GM12878 (cell line): ENCODE data around the gene IL12B. TPM values are rescaled to one million over a fixed set of nuclear protein-coding genes. Genes with fewer than 3 reads are reported as not detected.

Source experiments
- ATAC-seq: fragments of 200-7000 bp; cut with Tn5 transposase; 3 replicates; pipeline ENCODE4 v1.9.1; 2020; ENCODE audit warnings: mild to moderate bottlenecking, moderate library complexity
- BruUV-seq: library from RNA; stranded (reverse); fragments of 400-500 nt; replicated peaks from 2 replicates; lab custom pipeline; 2021; lab: Mats Ljungman, UMichigan
- CTCF ChIA-PET: fragments of 300-600 bp; sonication (Branson Sonifier 250); formaldehyde crosslinking; extraction: SDS; loops from one replicate; lab custom pipeline; 2021; ENCODE audit warnings: inconsistent platforms; lab: Yijun Ruan, JAX
- POLR2A ChIA-PET: fragments of 350-600 bp; formaldehyde crosslinking; extraction: SDS; loops from one replicate; lab custom pipeline; 2021; ENCODE audit warnings: inconsistent platforms; lab: Charles Lee
- RAD21 ChIA-PET: fragments of 300-600 bp; sonication (Branson Sonifier 250); formaldehyde crosslinking; loops from one replicate; lab custom pipeline; 2023; ENCODE audit warnings: antibody characterized with exemption; ENCODE audit not compliant: unreplicated experiment; lab: Charles Lee
- SMC1A ChIA-PET: fragments of 300-600 bp; sonication (Branson Sonifier 250); formaldehyde crosslinking; loops from one replicate; lab custom pipeline; 2023; ENCODE audit not compliant: unreplicated experiment, uncharacterized antibody; lab: Charles Lee
- DNase-seq: peaks from one replicate; pipeline ENCODE4 v3.0.0-alpha.2; 2011; ENCODE audit warnings: low read depth, low spot score
- FAIRE-seq: peaks from 3 replicates; lab custom pipeline; 2011; peaks lifted over from hg19 to GRCh38; lab: Jason Lieb, UNC
- H2AFZ ChIP-seq: 2 replicates; pipeline ENCODE4 v1.6.0; 2011; ENCODE audit warnings: low read depth, low read length, control low read depth; ENCODE audit not compliant: control insufficient read depth
- H3K27ac ChIP-seq: 2 replicates; pipeline ENCODE4 v1.5.1; 2011; ENCODE audit warnings: control low read depth; ENCODE audit not compliant: control insufficient read depth, insufficient read depth
- H3K27me3 ChIP-seq, 2 experiments: replicated peaks in 1 of 2; 2 replicates each; pipeline versions ENCODE4 v1.6.0 to v1.6.1; 2011; ENCODE audit warnings: low read length in 1 of 2; ENCODE audit not compliant: control insufficient read depth in 2 of 2, insufficient read depth in 2 of 2
- H3K36me3 ChIP-seq, 2 experiments: 2 replicates each; pipeline ENCODE4 v1.5.1; 2011; ENCODE audit warnings: low read length in 1 of 2; ENCODE audit not compliant: control insufficient read depth in 2 of 2, insufficient read depth in 2 of 2
- H3K4me1 ChIP-seq: 2 replicates; pipeline ENCODE4 v1.6.1; 2011; ENCODE audit warnings: mild to moderate bottlenecking, low read length, moderate library complexity, mixed read lengths; ENCODE audit not compliant: control insufficient read depth, insufficient read depth
- H3K4me2 ChIP-seq: 2 replicates; pipeline ENCODE4 v1.6.0; 2011; ENCODE audit warnings: control low read depth; ENCODE audit not compliant: control insufficient read depth, insufficient read depth
- H3K4me3 ChIP-seq: fragments of 200-600 bp; sonication (generic); 2 replicates; pipeline ENCODE4 v1.5.1; 2016
- H3K79me2 ChIP-seq: 2 replicates; pipeline ENCODE4 v1.6.0; 2011; ENCODE audit warnings: low read length; ENCODE audit not compliant: control insufficient read depth, insufficient read depth
- H3K9ac ChIP-seq: 2 replicates; pipeline ENCODE4 v1.8.0; 2011; ENCODE audit warnings: low read length, control low read depth, mixed read lengths; ENCODE audit not compliant: control insufficient read depth, insufficient read depth
- H3K9me3 ChIP-seq: replicated peaks from 3 replicates; pipeline ENCODE4 v1.5.1; 2011; ENCODE audit warnings: mild to moderate bottlenecking, low read length; ENCODE audit not compliant: control insufficient read depth, insufficient read depth
- H4K20me1 ChIP-seq: 2 replicates; pipeline ENCODE4 v1.6.0; 2011; ENCODE audit not compliant: control insufficient read depth, insufficient read depth
- NFXL1 ChIP-seq: fragments of 450-650 bp; IDR thresholded peaks from 2 replicates; pipeline ENCODE4 v1.6.1; 2017; ENCODE audit warnings: antibody characterized with exemption, mild to moderate bottlenecking, borderline replicate concordance
- RAD21 ChIP-seq: IDR thresholded peaks from 2 replicates; pipeline ENCODE4 v1.6.1; 2011; ENCODE audit warnings: mild to moderate bottlenecking, low read depth, low read length, moderate library complexity; ENCODE audit not compliant: insufficient read depth
- RCOR1 ChIP-seq: conservative IDR thresholded peaks from 2 replicates; pipeline ENCODE4 v1.6.1; 2012; ENCODE audit warnings: low read depth, low read length, improper control_type of control experiment
- SMC3 ChIP-seq: IDR thresholded peaks from 2 replicates; pipeline ENCODE4 v1.6.1; 2011; ENCODE audit warnings: low read length, improper control_type of control experiment, borderline replicate concordance
- YBX1 ChIP-seq: fragments of 450-650 bp; IDR thresholded peaks from 2 replicates; pipeline ENCODE4 v1.6.1; 2016; ENCODE audit warnings: antibody characterized with exemption
- WGBS: methylation state at CpG from one replicate; pipeline ENCODE4 v1.1.6; 2016; ENCODE audit warnings: low lambda C conversion rate; ENCODE audit not compliant: insufficient replicate concordance, insufficient coverage; ENCODE audit errors: missing lambda C conversion rate; 5-methylcytosine and 5-hydroxymethylcytosine counted together
- in situ Hi-C: fragments of 300-500 bp; cut with MboI; formaldehyde crosslinking; loops from 9 replicates; pipeline ENCODE4 v1.14.3; 2018; ENCODE audit warnings: mixed read lengths
- intact Hi-C: fragments of 100-400 bp; cut with micrococcal nuclease; formaldehyde crosslinking; loops from one replicate; pipeline ENCODE4 v1.14.2; 2022; ENCODE audit not compliant: unreplicated experiment
- polyA plus RNA-seq, 11 experiments: library from polyadenylated mRNA; depleted of rRNA in 4 of 11; unstranded in 6 of 11; stranded (reverse) in 5 of 11; fragments of >200 nt; fragmentation: Nextera tagmentation in 4 of 11; fragmentation: Illumina TruSeq in 1 of 11; extraction: Ambion mirVana in 4 of 11; extraction: Trizol in 1 of 11; gene quantifications; 1 replicate in 1 of 11; 2 replicates in 10 of 11; pipeline versions ENCODE4 v1.2.1 to v1.2.3, GENCODE V29; 2011 to 2016; ENCODE audit warnings: inconsistent platforms in 2 of 11, missing spikeins in 2 of 11, low read depth in 1 of 11
- total RNA-seq, 4 experiments: library from RNA; depleted of rRNA in 3 of 4; stranded (reverse); fragments of >200 nt in 3 of 4; fragmentation: Illumina TruSeq in 1 of 4; extraction: Trizol in 1 of 4; gene quantifications; 2 replicates each; pipeline versions ENCODE4 v1.2.1 to v1.2.3, GENCODE V29; 2013 to 2021
- TF ChIP-seq, protein P1 (sequence below), 3 experiments: IDR thresholded peaks in 2 of 3; conservative IDR thresholded peaks in 1 of 3; 2 replicates each; pipeline ENCODE4 v1.5.1; 2011; ENCODE audit warnings: low read depth in 3 of 3, low read length in 3 of 3, mild to moderate bottlenecking in 3 of 3, control low read depth in 2 of 3, moderate library complexity in 2 of 3, inconsistent platforms in 1 of 3, mixed read lengths in 1 of 3; ENCODE audit not compliant: control insufficient read depth in 2 of 3, insufficient read depth in 1 of 3; ENCODE audit errors: extremely low read depth in 1 of 3
- TF ChIP-seq, protein P2 (sequence below): fragments of 150-350 bp; IDR thresholded peaks from 2 replicates; pipeline ENCODE4 v1.6.1; 2014; ENCODE audit warnings: mild to moderate bottlenecking, low read depth, low read length

The IL12B gene
- total and polyA plus RNA-seq, 10 of the 15 experiments (the other 5 are each of a cell fraction or from before 2014, with no cell fraction given), result 0.15 to 0.72 (median 0.45) TPM

DNA sequence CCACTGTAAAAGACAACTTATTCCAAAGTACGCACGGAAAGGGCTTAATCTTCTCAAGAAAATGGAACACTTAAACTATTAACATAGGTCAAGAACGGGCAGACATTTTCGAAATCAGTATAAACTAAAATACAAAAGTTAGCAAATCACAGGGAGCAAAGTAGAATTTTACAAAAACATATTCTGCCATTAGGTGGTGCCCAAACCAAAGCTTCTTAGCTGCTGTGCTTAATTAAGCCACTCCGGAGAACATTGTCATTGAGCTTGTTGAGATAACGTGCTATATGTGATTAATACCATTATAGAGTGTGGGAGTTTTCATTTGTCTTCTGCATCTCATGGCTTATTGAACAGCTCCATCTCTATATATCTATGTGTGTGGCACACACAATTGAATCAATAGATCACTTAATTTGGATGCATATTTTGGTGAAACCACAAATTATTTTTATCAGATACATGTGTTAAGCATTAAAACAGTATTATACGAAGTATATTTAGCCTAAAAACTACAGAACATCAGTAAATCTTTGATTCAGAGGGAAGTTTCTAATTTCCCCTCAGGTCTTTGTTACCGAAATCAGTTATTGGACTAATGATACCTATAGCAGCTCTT lies 43.8 kb downstream of the IL12B start:
- no peaks in the 10 kb centered on the region for H3K79me2 ChIP-seq
- WGBS, result 71% methylated on average over 8 of the region's 8 CpGs
- no peak for DNase-seq
- ChIA-PET RAD21 (interaction anchor here (0.7 to 4.1 kb wide), 5 partner anchors 30 to 1057 kb away, joined by 3 to 22 read pairs (median 6); no protein-coding TSS in a partner anchor), POLR2A (no interaction called here), SMC1A (interaction anchor here (0.5 to 4.2 kb wide), 13 partner anchors 12 to 701 kb away, joined by 3 to 20 read pairs (median 5); no protein-coding TSS in a partner anchor), CTCF (interaction anchor here (0.6 to 8.3 kb wide), 13 partner anchors 8 to 701 kb away, joined by 3 to 70 read pairs (median 3); no protein-coding TSS in a partner anchor)
- H3K36me3 ChIP-seq, result no peaks in the 10 kb centered on the region
- no peak overlapping the region for H3K9ac ChIP-seq
- no peak overlapping the region for H2AFZ ChIP-seq
- ATAC-seq, result peak; percentile 56
- BruUV-seq, result no TSS peak
- H3K27me3 ChIP-seq, result no peaks in the 10 kb centered on the region
- no peak for FAIRE-seq
- no peak for TF ChIP-seq YBX1
- TF ChIP-seq, protein P1, sequence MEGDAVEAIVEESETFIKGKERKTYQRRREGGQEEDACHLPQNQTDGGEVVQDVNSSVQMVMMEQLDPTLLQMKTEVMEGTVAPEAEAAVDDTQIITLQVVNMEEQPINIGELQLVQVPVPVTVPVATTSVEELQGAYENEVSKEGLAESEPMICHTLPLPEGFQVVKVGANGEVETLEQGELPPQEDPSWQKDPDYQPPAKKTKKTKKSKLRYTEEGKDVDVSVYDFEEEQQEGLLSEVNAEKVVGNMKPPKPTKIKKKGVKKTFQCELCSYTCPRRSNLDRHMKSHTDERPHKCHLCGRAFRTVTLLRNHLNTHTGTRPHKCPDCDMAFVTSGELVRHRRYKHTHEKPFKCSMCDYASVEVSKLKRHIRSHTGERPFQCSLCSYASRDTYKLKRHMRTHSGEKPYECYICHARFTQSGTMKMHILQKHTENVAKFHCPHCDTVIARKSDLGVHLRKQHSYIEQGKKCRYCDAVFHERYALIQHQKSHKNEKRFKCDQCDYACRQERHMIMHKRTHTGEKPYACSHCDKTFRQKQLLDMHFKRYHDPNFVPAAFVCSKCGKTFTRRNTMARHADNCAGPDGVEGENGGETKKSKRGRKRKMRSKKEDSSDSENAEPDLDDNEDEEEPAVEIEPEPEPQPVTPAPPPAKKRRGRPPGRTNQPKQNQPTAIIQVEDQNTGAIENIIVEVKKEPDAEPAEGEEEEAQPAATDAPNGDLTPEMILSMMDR (IDR thresholded peaks at IDR 0.05 in 2 of 3, conservative IDR thresholded peaks at IDR 0.05 in 1 of 3; ENCODE audit: control insufficient read depth in 2 of 3, extremely low read depth in 1 of 3, insufficient read depth in 1 of 3, low read depth in 3 of 3, low read length in 3 of 3), result peak; percentile 30 to 52 (median 36); a peak in 4 of 6 replicates
- TF ChIP-seq SMC3, result peak; percentile 48; the same call in 1 of the 2 replicates
- TF ChIP-seq NFXL1, result no peak
- TF ChIP-seq, protein P2, sequence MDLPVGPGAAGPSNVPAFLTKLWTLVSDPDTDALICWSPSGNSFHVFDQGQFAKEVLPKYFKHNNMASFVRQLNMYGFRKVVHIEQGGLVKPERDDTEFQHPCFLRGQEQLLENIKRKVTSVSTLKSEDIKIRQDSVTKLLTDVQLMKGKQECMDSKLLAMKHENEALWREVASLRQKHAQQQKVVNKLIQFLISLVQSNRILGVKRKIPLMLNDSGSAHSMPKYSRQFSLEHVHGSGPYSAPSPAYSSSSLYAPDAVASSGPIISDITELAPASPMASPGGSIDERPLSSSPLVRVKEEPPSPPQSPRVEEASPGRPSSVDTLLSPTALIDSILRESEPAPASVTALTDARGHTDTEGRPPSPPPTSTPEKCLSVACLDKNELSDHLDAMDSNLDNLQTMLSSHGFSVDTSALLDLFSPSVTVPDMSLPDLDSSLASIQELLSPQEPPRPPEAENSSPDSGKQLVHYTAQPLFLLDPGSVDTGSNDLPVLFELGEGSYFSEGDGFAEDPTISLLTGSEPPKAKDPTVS, result no peak
- TF ChIP-seq RCOR1, result no peak
- TF ChIP-seq RAD21, result peak; percentile 70
- H3K4me2 ChIP-seq, result no peak overlapping the region
- H3K27ac ChIP-seq, result no peak overlapping the region
- no peak overlapping the region for H3K4me3 ChIP-seq
- no peaks in the 10 kb centered on the region for H3K4me1 ChIP-seq
- intact Hi-C loops (loop anchor here (1.0 to 5.0 kb wide), 2 partner anchors 154 to 681 kb away; no protein-coding TSS in a partner anchor), in situ Hi-C loops (no loop called here)
- no peaks in the 10 kb centered on the region for H4K20me1 ChIP-seq
- H3K9me3 ChIP-seq, result no peaks in the 10 kb centered on the region
